BE2C (cell line): ENCODE results near the gene MZF1.

ENCODE experiments used
- DNase-seq: peaks from one replicate; pipeline ENCODE4 v3.0.0-alpha.2; 2020
- H3K27me3 ChIP-seq: fragments of 250-450 bp; sonication (Bioruptor Pico); 2 replicates; pipeline ENCODE4 v1.5.1; 2020; ENCODE audit warnings: mild to moderate bottlenecking
- H3K36me3 ChIP-seq: fragments of 250-450 bp; sonication (Bioruptor Pico); 2 replicates; pipeline ENCODE4 v1.5.1; 2020; ENCODE audit warnings: mild to moderate bottlenecking
- H3K4me1 ChIP-seq: fragments of 250-450 bp; sonication (Bioruptor Pico); 2 replicates; pipeline ENCODE4 v1.5.1; 2020
- H3K4me3 ChIP-seq: 2 replicates; pipeline ENCODE4 v1.5.1; 2011; ENCODE audit warnings: low read depth, low read length
- H3K9me3 ChIP-seq: fragments of 250-450 bp; sonication (Bioruptor Pico); 2 replicates; pipeline ENCODE4 v1.5.1; 2020
- CTCF ChIP-seq: IDR thresholded peaks from 2 replicates; pipeline ENCODE4 v1.5.1; 2012; ENCODE audit warnings: mild to moderate bottlenecking, low read depth, low read length

The MZF1 gene

GRCh38 chr19:58522709-58523108 lies 50.4 kb downstream of the MZF1 start:
- no peak for TF ChIP-seq CTCF
- H3K4me3 ChIP-seq = no peak overlapping the region
- no peaks in the 10 kb centered on the region for H3K9me3 ChIP-seq
- no peaks in the 10 kb centered on the region for H3K4me1 ChIP-seq
- no peaks in the 10 kb centered on the region for H3K27me3 ChIP-seq
- no peaks in the 10 kb centered on the region for H3K36me3 ChIP-seq
- no peak for DNase-seq

GRCh38 chr19:58521651-58522050 lies 51.5 kb downstream of the MZF1 start:
- Histone ChIP-seq H3K27me3 (no peaks in the 10 kb centered on the region), H3K4me1 (no peaks in the 10 kb centered on the region), H3K36me3 (0 out of 2 replicates have a peak, but pooled peaks cover 3% of the 10 kb centered on the region), H3K4me3 (no peak overlapping the region), H3K9me3 (no peaks in the 10 kb centered on the region)
- no peak for TF ChIP-seq CTCF
- no peak for DNase-seq

- Histone ChIP-seq H3K4me3 (peak overlapping the region; percentile 90), H3K36me3 (peaks cover 7% of the 10 kb centered on the region; the same call in 1 of the 2 replicates), H3K4me1 (no peaks in the 10 kb centered on the region), H3K9me3 (no peaks in the 10 kb centered on the region), H3K27me3 (no peaks in the 10 kb centered on the region)
- DNase-seq = no peak
- TF ChIP-seq CTCF = no peak
Measured at GRCh38 chr19:58520257-58520599, 52.9 kb downstream of the MZF1 start.

- peak; percentile 94 for DNase-seq
- Histone ChIP-seq H3K4me3 (peak within 1 kb of the TSS; percentile 90), H3K4me1 (no peaks in the 10 kb centered on the region; the same call in 1 of the 2 replicates), H3K36me3 (peaks cover 7% of the 10 kb centered on the region; the same call in 1 of the 2 replicates), H3K9me3 (no peaks in the 10 kb centered on the region), H3K27me3 (no peaks in the 10 kb centered on the region)
- peak; percentile 67 for TF ChIP-seq CTCF
Measured at GRCh38 chr19:58519355-58520256, 53.5 kb downstream of the MZF1 start, which contains the start of gene ZBTB45. TSS of gene ZBTB45 (minus strand) at chr19:58519810. CDS start at chr19:58517673, 2,137 bp downstream.

- Histone ChIP-seq H3K36me3 (peaks cover 7% of the 10 kb centered on the region; the same call in 1 of the 2 replicates), H3K4me3 (peak overlapping the region; percentile 90), H3K9me3 (no peaks in the 10 kb centered on the region), H3K27me3 (no peaks in the 10 kb centered on the region), H3K4me1 (no peaks in the 10 kb centered on the region; the same call in 1 of the 2 replicates)
- peak; percentile 82 for DNase-seq
- TF ChIP-seq CTCF = peak; percentile 76
Measured at GRCh38 chr19:58519087-58519354, 54.1 kb downstream of the MZF1 start.
